KMS-11 (cell line): ENCODE results near the gene PODNL1.

ENCODE experiments used
- H2AFZ ChIP-seq: fragments of 200-600 bp; sonication (generic); 2 replicates; pipeline ENCODE4 v1.6.1; 2016; ENCODE audit warnings: antibody characterized with exemption, mixed run types, low read depth
- H3K27ac ChIP-seq: fragments of 200-600 bp; sonication (generic); 2 replicates; pipeline ENCODE4 v1.6.1; 2016; ENCODE audit warnings: mild to moderate bottlenecking, mixed run types
- H3K27me3 ChIP-seq: fragments of 200-600 bp; sonication (generic); 2 replicates; pipeline ENCODE4 v1.6.1; 2017; ENCODE audit warnings: mild to moderate bottlenecking, low read depth, mixed run types, moderate library complexity; ENCODE audit not compliant: insufficient read depth
- H3K36me3 ChIP-seq: fragments of 200-600 bp; sonication (generic); 2 replicates; pipeline ENCODE4 v1.6.1; 2017; ENCODE audit warnings: mild to moderate bottlenecking, mixed run types; ENCODE audit not compliant: insufficient read depth
- H3K4me1 ChIP-seq: fragments of 200-600 bp; sonication (generic); 2 replicates; pipeline ENCODE4 v1.6.1; 2016; ENCODE audit warnings: mild to moderate bottlenecking, low read depth, mixed run types; ENCODE audit not compliant: poor library complexity, severe bottlenecking
- H3K4me2 ChIP-seq: fragments of 200-600 bp; sonication (generic); 2 replicates; pipeline ENCODE4 v1.7.0; 2016; ENCODE audit warnings: mild to moderate bottlenecking, mixed run types
- H3K4me3 ChIP-seq: fragments of 200-600 bp; sonication (generic); IDR thresholded peaks from 2 replicates; pipeline ENCODE4 v1.6.1; 2017; ENCODE audit warnings: low read depth, low read length, mixed read lengths; ENCODE audit not compliant: insufficient read depth
- H3K79me2 ChIP-seq: fragments of 200-600 bp; sonication (generic); 2 replicates; pipeline ENCODE4 v1.6.1; 2016; ENCODE audit warnings: low read depth, mixed run types; ENCODE audit not compliant: insufficient read depth
- H3K9ac ChIP-seq: fragments of 200-600 bp; sonication (generic); 2 replicates; pipeline ENCODE4 v1.6.1; 2016; ENCODE audit warnings: mild to moderate bottlenecking, mixed run types
- H4K20me1 ChIP-seq: fragments of 200-600 bp; sonication (generic); 2 replicates; pipeline ENCODE4 v1.6.1; 2016; ENCODE audit warnings: mild to moderate bottlenecking, mixed run types; ENCODE audit not compliant: insufficient read depth
- CTCF ChIP-seq: fragments of 200-600 bp; sonication (generic); conservative IDR thresholded peaks from 2 replicates; pipeline ENCODE4 v1.6.1; 2017; ENCODE audit warnings: low read depth, mild to moderate bottlenecking, antibody characterized with exemption, low read length, moderate library complexity, mixed read lengths

PODNL1 gene

GRCh38 chr19:13932911-13933393, 5.3 kb downstream of the PODNL1 start:
- Histone ChIP-seq H3K9ac (no peak overlapping the region), H3K4me2 (no peak overlapping the region), H3K36me3 (no peaks in the 10 kb centered on the region), H4K20me1 (no peaks in the 10 kb centered on the region), H3K4me3 (no peak overlapping the region), H3K4me1 (no peaks in the 10 kb centered on the region), H3K27ac (no peak overlapping the region), H3K79me2 (no peaks in the 10 kb centered on the region), H2AFZ (no peak overlapping the region), H3K27me3 (no peaks in the 10 kb centered on the region)
- no peak for TF ChIP-seq CTCF

- Histone ChIP-seq H3K79me2 (no peaks in the 10 kb centered on the region), H2AFZ (no peak overlapping the region), H3K4me2 (no peak overlapping the region), H3K27me3 (no peaks in the 10 kb centered on the region), H4K20me1 (no peaks in the 10 kb centered on the region), H3K36me3 (no peaks in the 10 kb centered on the region), H3K27ac (no peak overlapping the region), H3K4me3 (no peak overlapping the region), H3K4me1 (no peaks in the 10 kb centered on the region), H3K9ac (no peak overlapping the region)
- no peak for TF ChIP-seq CTCF
Observed at GRCh38 chr19:13932149-13932637, 6.0 kb downstream of the PODNL1 start.

- Histone ChIP-seq H2AFZ (no peak overlapping the region), H3K9ac (no peak overlapping the region), H3K4me3 (no peak overlapping the region), H3K79me2 (no peaks in the 10 kb centered on the region), H3K4me2 (no peak overlapping the region), H3K36me3 (no peaks in the 10 kb centered on the region), H3K27ac (no peak overlapping the region), H3K27me3 (no peaks in the 10 kb centered on the region), H3K4me1 (no peaks in the 10 kb centered on the region), H4K20me1 (no peaks in the 10 kb centered on the region)
- TF ChIP-seq CTCF = no peak
Observed at GRCh38 chr19:13931391-13932148, 6.6 kb downstream of the PODNL1 start.

- Histone ChIP-seq H3K79me2 (no peaks in the 10 kb centered on the region), H3K27me3 (no peaks in the 10 kb centered on the region), H3K4me2 (no peak overlapping the region), H3K27ac (no peak overlapping the region), H3K4me1 (no peaks in the 10 kb centered on the region), H3K36me3 (no peaks in the 10 kb centered on the region), H4K20me1 (no peaks in the 10 kb centered on the region), H3K4me3 (no peak overlapping the region), H2AFZ (no peak overlapping the region), H3K9ac (no peak overlapping the region)
- no peak for TF ChIP-seq CTCF
Observed at GRCh38 chr19:13930402-13930801, 7.8 kb downstream of the PODNL1 start.
